IMR-90 (cell line): ENCODE data around the gene IFI44.

Experiments used
- CEBPB ChIP-seq: IDR thresholded peaks from 2 replicates; pipeline ENCODE4 v1.6.1; 2012; ENCODE audit warnings: low read depth, low read length, improper control_type of control experiment
- CHD1 ChIP-seq: IDR thresholded peaks from 2 replicates; pipeline ENCODE4 v1.6.1; 2012; ENCODE audit warnings: low read depth, low read length, improper control_type of control experiment
- CTCF ChIP-seq: conservative IDR thresholded peaks from 2 replicates; pipeline ENCODE4 v1.5.1; 2012; ENCODE audit warnings: mild to moderate bottlenecking, low read depth, low read length, improper control_type of control experiment
- POLR2A ChIP-seq: IDR thresholded peaks from 2 replicates; pipeline ENCODE4 v1.6.1; 2012; ENCODE audit warnings: mild to moderate bottlenecking, low read depth, low read length
- RFX5 ChIP-seq: IDR thresholded peaks from 2 replicates; pipeline ENCODE4 v1.8.0; 2012; ENCODE audit warnings: low read depth, mild to moderate bottlenecking, low read length, moderate library complexity

GRCh38 chr1:78673120-78673519, 23.5 kb downstream of the IFI44 start:
- no peak for TF ChIP-seq CTCF
- TF ChIP-seq CEBPB, result no peak
- no peak for TF ChIP-seq POLR2A
- no peak for TF ChIP-seq RFX5
- no peak for TF ChIP-seq CHD1
